ENCODE results near the gene LMF2. TPM values are rescaled to one million over a fixed set of nuclear protein-coding genes. Genes with fewer than 3 reads are reported as not detected.
"Not testable (repeated sequence)": the region's sequence is repeated elsewhere in the genome, so short reads cannot be mapped to it uniquely, and the experiment has no call there.

The LMF2 gene
- total RNA-seq, 1 experiment from 2014 or later: 48.8 TPM

DNA sequence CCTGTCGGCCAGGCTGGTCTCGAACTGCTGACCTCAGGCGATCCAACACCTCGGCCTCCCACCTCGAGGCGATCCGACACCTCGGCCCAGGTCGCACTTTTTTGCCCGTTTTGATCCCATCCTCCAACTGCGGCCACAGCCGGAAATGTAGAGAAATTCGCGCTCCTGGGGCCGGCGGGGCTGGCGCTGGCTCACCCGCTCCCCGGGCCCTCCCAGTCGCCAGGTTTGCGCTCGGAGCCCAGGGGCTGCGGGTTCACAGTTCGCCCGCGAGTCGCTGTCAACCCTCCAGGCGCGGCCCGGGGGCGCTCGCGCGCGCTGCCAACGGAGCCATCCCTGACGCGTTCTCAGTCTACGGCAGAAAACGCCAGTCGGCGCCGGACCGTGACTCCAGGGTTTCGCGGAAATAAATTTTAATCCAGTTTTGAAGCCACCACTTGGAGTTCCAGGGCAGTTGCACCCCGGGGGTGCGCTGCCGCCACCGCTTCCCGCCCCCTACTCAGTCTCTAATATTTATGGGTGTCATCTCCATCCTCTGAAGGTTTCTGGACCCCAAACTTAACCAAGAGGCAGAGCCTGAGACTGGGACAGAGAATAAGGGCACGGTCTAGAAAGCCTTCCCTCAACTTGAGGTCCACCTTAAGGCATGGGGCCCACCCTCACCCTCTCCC, 36.7 kb upstream of the LMF2 start:
- H3K4me3 ChIP-seq: no peak overlapping the region
- H3K27ac ChIP-seq: no peak overlapping the region

DNA sequence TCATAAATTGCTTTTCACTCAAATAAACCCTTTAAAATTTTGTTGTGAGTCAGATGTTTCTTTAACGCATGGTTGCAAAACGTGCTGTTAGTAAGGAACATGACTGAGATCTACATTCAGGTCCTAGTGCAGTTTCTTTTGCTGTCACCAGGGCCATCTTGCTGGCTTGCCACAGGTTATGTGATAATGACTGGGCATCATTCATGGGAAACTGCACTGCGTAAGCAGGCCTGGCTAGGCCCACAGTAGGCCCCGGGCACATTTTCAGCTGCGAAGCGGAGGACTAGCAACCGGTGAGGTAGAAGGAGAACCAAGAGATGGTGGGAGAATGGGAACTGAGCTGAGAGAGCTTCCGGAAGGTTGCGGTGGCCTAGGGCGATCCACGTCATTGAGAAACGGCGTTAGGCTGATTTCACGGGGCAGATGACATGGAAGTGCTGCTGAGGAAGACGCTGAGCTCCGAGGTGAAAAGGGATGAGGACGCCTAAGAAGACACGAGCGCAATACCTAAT, 35.0 kb upstream of the LMF2 start:
- Histone ChIP-seq H3K4me1 (no peaks in the 10 kb centered on the region), H3K27me3 (peaks cover 4% of the 10 kb centered on the region; the same call in 1 of the 2 replicates), H3K36me3 (no peaks in the 10 kb centered on the region), H3K9me3 (replicated peaks) (no peaks in the 10 kb centered on the region), H3K4me3 (no peak overlapping the region), H3K27ac (no peak overlapping the region)
- no peak for DNase-seq

More for the DNA sequence above, 36.7 kb upstream of the LMF2 start:
- H3K4me1 ChIP-seq: no peaks in the 10 kb centered on the region
- H3K9me3 ChIP-seq (replicated peaks): no peaks in the 10 kb centered on the region
- no peaks in the 10 kb centered on the region for H3K36me3 ChIP-seq
- 0 out of 2 replicates have a peak, but pooled peaks cover 4% of the 10 kb centered on the region for H3K27me3 ChIP-seq
- DNase-seq: no peak

DNA sequence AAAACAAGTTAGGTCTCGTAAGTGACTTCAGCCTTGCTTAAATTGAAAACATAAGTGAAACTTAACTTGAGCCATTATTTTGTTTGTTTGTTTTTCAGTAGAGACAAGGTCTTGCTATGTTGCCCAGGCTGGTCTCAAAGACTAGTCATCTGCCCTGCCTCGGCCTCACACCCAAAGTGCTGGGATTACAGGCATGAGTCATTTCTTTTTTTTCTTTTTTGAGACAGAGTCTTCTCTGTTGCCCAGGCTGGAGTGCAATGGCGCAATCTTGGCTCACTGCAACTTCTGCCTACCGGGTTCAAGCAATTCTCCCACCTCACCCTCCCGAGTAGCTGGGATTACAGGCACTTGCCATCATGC, 34.1 kb upstream of the LMF2 start:
- H3K36me3 ChIP-seq; H3K4me3 ChIP-seq; H3K9me3 ChIP-seq (replicated peaks); H3K27ac ChIP-seq; DNase-seq; H3K4me1 ChIP-seq: not testable (repeated sequence)
- H3K27me3 ChIP-seq: peaks cover 11% of the 10 kb centered on the region; the same call in 1 of the 2 replicates

DNA sequence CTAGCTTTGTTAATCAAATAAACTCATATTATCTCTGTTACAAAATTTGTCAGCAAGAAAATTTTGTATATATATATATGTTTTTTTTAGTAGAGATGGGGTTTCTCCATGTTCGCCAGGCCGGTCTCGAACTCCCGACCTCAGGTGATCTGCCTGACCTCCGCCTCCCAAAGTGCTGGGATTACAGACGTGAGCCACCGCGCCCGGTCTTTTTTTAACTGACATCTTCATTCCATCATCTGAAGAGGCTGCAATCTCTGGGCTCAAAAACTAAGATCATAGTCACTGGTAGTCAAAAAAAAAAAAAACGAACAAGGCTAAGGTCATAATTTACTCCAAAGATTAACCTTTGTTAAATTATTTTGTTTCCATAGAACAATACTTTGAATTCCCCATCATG, 32.9 kb upstream of the LMF2 start:
- H3K27me3 ChIP-seq: peaks cover 11% of the 10 kb centered on the region; the same call in 1 of the 2 replicates
- H3K36me3 ChIP-seq: no peaks in the 10 kb centered on the region
- H3K27ac ChIP-seq: no peak overlapping the region
- DNase-seq: no peak
- no peaks in the 10 kb centered on the region for H3K4me1 ChIP-seq
- H3K4me3 ChIP-seq: no peak overlapping the region
- no peaks in the 10 kb centered on the region; the same call in 1 of the 2 replicates for H3K9me3 ChIP-seq (replicated peaks)

DNA sequence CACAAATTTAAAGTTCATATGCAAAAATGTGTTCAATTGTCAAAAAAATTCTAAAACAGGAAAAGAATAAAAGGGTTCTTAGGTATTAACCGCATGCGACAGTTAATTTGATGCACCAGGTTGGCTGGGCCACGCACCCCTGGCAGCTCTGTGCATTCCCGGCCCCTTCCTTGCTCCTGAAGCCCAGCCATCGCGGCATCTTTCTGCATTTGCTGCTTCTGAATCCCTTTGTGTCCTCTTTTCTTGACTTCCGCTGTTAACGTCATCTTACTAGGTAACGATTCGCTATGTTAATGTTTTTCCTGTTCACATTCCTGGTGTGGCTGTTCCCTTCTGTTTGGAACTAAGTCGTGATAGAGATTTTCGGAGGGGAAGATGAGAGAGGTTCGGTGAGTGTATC, 30.3 kb upstream of the LMF2 start:
- Histone ChIP-seq H3K27me3 (peaks cover 13% of the 10 kb centered on the region; the same call in 1 of the 2 replicates), H3K27ac (no peak overlapping the region), H3K36me3 (no peaks in the 10 kb centered on the region)

DNA sequence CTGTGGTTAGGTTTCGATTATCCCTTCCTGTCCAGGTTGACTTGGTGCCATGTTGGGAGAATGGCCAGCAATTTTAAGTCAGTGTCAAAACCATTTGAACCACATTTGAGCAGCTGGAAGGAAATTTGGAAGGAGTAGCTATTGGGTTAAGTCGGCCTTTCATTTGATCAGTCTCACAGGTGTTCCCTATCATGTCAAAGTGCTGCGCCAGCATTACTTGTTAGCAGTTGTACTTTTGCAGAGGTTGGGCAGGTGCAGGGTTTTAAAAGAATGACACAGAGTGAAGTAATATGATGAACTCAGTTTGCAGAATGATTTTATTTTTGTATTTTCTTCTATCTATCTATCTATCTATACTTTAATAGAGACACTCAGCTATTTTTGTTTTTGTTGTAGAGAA, 28.7 kb upstream of the LMF2 start:
- H3K4me1 ChIP-seq: peaks cover 2% of the 10 kb centered on the region; the same call in 1 of the 2 replicates
- no peaks in the 10 kb centered on the region; the same call in 1 of the 2 replicates for H3K9me3 ChIP-seq (replicated peaks)
- H3K4me3 ChIP-seq: no peak overlapping the region
- H3K27me3 ChIP-seq: peaks cover 16% of the 10 kb centered on the region; the same call in 1 of the 2 replicates
- no peak overlapping the region for H3K27ac ChIP-seq
- H3K36me3 ChIP-seq: no peaks in the 10 kb centered on the region
- no peak for DNase-seq

More for the DNA sequence above, 30.3 kb upstream of the LMF2 start:
- Histone ChIP-seq H3K4me1 (peaks cover 2% of the 10 kb centered on the region; the same call in 1 of the 2 replicates), H3K4me3 (no peak overlapping the region), H3K9me3 (replicated peaks) (no peaks in the 10 kb centered on the region; the same call in 1 of the 2 replicates)
- DNase-seq: no peak

DNA sequence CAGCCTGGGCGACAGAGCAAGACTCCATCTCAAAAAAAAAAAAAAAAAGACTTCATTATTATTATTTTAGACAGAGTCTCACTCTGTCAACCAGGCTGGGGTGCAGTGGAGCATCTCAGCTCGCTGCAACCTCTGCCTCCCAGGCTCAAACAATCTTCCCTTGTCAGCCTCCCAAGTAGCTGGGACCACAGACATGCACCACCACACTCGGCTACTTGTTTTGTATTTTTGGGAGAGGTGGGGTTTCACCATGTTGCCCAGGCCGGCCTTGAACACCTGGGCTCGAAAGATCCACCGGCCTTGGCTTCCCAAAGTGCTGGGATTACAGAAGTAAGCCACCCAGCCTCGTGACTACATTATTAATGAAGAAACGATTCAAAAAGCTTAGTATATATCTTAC, 27.6 kb upstream of the LMF2 start:
- DNase-seq: no peak
- Histone ChIP-seq H3K36me3 (no peaks in the 10 kb centered on the region), H3K27ac (no peak overlapping the region), H3K27me3 (peaks cover 16% of the 10 kb centered on the region; the same call in 1 of the 2 replicates), H3K9me3 (replicated peaks) (no peaks in the 10 kb centered on the region; the same call in 1 of the 2 replicates), H3K4me3 (no peak overlapping the region), H3K4me1 (peaks cover 2% of the 10 kb centered on the region; the same call in 1 of the 2 replicates)

DNA sequence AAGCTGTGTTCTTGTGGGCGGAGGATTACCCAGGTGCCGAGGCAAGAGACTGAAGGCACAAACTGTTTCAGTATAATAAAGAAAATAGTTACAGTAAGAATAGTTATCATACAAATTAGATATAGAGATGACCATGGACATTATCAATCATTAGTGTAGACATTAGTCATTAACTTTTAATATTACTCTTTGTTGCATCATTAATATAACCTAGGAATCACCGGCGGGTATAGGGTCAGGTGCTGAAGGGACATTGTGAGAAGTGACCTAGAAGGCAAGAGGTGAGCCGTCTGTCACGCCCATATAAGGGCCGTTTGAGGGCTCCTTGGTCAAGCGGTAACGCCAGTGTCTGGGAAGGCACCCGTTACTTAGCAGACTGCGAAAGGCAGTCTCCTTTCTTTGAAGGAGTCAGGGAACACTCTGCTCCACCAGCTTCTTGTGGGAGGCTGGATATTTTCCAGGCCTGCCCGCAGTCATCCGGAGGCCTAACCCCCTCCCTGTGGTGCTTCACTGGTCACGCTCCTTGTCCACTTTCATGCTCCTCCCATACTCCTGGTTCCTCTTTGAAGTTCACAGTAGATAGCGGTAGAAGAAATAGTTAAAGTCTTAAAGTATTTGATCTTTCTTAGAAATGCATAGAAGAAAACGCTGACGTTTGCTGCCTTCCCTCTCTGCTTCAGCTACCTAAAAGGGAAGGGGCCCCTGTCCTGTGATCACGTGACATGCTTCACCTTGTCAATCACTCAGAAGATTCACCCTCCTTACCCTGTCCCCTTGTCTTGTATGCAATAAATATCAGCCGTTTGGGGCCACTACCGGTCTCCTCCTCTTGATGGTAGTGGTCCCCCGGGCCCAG, 26.6 kb upstream of the LMF2 start:
- not testable (repeated sequence) for H3K4me3 ChIP-seq; H3K27ac ChIP-seq; H3K36me3 ChIP-seq; H3K4me1 ChIP-seq; H3K9me3 ChIP-seq (replicated peaks)
- peaks cover 16% of the 10 kb centered on the region; the same call in 1 of the 2 replicates for H3K27me3 ChIP-seq
- DNase-seq: peak in 1 of 2 experiments; percentile 39

DNA sequence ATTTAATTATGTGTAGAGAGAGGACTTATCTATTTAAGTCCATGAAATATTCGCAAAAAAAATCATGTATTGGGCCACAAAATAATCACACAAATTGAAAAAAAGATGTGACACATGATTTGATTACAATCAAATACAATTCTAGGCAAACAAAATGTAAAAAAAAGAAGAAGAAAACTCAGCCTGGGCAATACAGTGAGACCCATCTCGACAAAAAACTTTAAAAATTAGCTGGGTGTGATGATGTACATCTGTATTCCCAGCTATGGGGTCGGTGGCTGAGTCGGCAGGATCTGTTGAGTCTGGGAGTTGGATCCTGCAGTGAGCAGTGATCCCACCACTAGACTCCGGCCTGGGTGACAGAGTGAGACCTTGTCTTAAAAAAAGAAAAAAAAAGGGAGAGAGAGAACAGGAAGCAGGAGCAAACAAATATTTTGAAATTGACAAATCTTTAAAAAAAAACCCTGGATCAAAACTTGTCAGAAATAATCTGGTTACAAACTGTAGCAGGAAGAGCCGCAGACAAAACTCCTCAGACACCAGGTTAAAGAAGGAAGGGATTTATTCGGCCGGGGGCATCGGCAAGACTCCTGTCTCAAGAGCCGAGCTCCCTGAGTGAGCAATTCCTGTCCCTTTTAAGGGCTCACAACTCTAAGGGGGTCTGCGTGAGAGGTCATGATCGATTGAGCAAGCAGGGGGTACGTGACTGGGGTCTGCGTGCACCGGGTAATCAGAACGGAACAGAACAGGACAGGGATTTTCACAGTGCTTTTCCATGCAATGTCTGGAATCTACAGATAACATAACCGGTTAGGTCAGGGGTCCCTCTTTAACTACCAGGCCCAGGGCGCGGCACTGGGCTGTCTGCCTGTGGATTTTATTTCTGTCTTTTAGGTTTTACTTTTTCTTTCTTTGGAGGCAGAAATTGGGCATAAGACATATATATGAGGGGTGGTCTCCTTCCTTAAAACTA, 25.6 kb upstream of the LMF2 start:
- no peak for DNase-seq
- Histone ChIP-seq H3K27ac (no peak overlapping the region), H3K4me3 (no peak overlapping the region), H3K4me1 (peaks cover 2% of the 10 kb centered on the region; the same call in 1 of the 2 replicates), H3K27me3 (peaks cover 16% of the 10 kb centered on the region; the same call in 1 of the 2 replicates), H3K9me3 (replicated peaks) (no peaks in the 10 kb centered on the region; the same call in 1 of the 2 replicates), H3K36me3 (no peaks in the 10 kb centered on the region)

DNA sequence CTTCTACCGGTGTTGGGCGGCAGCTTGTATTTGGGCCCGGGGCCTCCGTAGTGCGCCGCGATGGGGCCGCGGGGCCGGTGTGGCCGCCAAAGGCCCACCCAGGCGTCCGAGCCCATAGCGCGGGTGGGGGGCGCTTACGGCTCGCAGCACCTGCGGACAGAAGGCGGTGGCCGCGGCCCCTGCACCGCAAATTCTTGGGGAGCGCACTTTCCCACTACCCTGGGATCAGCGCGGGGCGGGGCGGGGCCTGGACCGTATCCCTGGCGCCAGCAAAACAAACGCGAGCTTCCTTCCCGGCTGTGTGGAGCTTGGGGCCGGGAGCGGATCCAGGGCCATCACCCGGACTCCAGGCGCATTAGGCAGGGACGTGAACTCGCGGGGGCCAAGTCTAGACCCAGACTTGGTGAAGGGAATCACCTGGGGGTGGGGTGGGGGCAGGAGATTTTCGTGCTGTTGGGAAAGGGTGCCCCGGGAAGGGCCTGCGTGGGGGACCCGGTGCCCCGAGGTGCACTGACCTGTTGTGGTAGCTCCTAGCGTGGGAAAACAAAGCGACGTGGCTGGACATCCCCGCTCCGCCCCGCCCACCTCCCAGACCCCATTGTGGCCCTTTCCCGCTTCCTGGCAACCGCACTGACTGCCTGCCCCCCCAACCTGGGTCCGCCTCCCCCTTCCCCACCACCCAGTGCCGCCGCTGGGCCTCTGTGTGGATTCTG, 24.6 kb upstream of the LMF2 start:
- no peak for DNase-seq
- peaks cover 12% of the 10 kb centered on the region; the same call in 1 of the 2 replicates for H3K27me3 ChIP-seq
- no peaks in the 10 kb centered on the region for H3K36me3 ChIP-seq
- H3K4me3 ChIP-seq: no peak overlapping the region
- no peaks in the 10 kb centered on the region; the same call in 1 of the 2 replicates for H3K9me3 ChIP-seq (replicated peaks)
- H3K27ac ChIP-seq: no peak overlapping the region
- H3K4me1 ChIP-seq: peaks cover 2% of the 10 kb centered on the region; the same call in 1 of the 2 replicates

DNA sequence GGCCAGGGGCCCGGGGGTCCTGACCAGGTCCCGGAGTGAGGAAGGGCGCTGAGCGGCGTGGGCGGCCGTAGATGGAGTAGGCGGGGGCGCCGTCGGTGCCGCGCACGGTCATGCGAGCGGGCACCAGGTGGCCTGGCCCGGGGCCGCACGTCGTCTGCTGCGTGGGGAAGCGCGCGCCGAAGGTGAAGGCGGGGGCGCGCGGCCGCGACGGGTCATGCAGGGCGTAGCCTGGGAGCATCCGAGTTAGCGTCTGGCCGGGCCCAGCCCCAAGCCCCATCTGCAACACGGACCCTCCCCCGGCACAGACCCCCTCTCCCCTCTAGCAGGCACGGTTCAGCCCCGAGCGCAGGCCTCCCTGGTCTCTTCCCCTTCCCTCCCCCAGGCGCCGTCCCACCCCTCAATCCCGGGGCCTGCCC, 24.1 kb upstream of the LMF2 start:
- H3K36me3 ChIP-seq: no peaks in the 10 kb centered on the region
- no peak for DNase-seq
- H3K27ac ChIP-seq: no peak overlapping the region
- no peak overlapping the region for H3K4me3 ChIP-seq
- H3K4me1 ChIP-seq: peaks cover 2% of the 10 kb centered on the region; the same call in 1 of the 2 replicates
- peaks cover 9% of the 10 kb centered on the region; the same call in 1 of the 2 replicates for H3K27me3 ChIP-seq
- H3K9me3 ChIP-seq (replicated peaks): no peaks in the 10 kb centered on the region; the same call in 1 of the 2 replicates

DNA sequence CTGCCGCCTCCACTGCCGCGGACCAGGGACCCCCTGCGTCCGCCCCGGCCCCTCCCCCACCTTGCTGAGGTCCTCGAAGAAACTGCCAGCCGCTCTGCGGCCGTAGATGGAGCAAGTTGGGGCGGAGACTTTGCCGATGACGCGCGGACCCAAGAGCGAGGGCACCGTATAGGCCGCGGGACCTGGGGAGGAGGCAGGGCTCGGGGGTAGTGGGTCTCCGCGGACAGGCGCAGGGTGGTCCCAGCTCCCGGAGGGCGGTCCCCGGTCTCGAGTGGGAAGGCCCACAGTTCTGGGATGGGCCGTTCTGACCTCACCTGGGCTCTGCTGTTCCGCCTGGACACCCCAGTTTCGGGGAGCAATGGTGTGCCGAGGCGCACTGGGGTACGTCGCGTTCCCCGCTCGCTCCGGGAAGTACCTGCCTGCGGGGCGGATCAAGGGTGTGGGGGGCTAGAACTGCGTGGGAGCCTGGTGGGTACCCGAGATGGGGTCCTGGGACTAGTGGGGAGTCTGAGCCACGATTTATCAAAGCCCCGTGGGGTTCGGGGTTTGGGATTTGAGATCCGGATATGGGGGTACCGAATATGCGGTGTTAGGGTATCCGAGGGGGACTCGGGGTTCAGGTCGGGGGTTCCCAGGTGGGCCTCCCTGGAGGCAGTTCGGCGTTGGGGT, 23.5 kb upstream of the LMF2 start:
- no peak overlapping the region for H3K27ac ChIP-seq
- H3K36me3 ChIP-seq: no peaks in the 10 kb centered on the region
- no peak overlapping the region for H3K4me3 ChIP-seq
- peaks cover 2% of the 10 kb centered on the region; the same call in 1 of the 2 replicates for H3K4me1 ChIP-seq
- peaks cover 9% of the 10 kb centered on the region; the same call in 1 of the 2 replicates for H3K27me3 ChIP-seq
- DNase-seq: no peak
- no peaks in the 10 kb centered on the region; the same call in 1 of the 2 replicates for H3K9me3 ChIP-seq (replicated peaks)

DNA sequence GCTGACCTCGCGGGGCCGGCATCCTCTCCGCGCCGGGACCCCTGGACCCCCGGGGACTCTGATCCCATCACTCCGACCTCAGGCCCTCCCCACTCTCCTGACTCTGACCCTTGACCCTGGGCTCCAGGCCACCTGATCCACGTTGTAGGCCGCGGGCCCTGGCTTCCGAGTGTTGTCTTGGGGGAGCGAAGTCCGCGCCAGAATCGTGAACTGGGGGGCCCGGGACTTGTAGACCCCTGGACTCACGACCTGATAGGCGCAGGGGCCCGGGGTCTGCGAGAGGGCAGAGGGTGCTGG, 23.0 kb upstream of the LMF2 start:
- H3K27me3 ChIP-seq: peaks cover 9% of the 10 kb centered on the region; the same call in 1 of the 2 replicates

More for the DNA sequence above, 23.0 kb upstream of the LMF2 start:
- DNase-seq: no peak
- Histone ChIP-seq H3K9me3 (replicated peaks) (no peaks in the 10 kb centered on the region), H3K36me3 (no peaks in the 10 kb centered on the region), H3K27ac (no peak overlapping the region), H3K4me1 (peaks cover 2% of the 10 kb centered on the region; the same call in 1 of the 2 replicates), H3K4me3 (no peak overlapping the region)
